Dermis microvascular lymphatic vessel endothelial cell (primary cell): ENCODE results near the gene CNOT2. TPM values are rescaled to one million over a fixed set of nuclear protein-coding genes. Genes with fewer than 3 reads are reported as not detected.

Experiments used
- total RNA-seq: library from RNA; depleted of rRNA; stranded (reverse); fragments of >200 nt; gene quantifications from 2 replicates; pipeline ENCODE4 v1.2.1, GENCODE V29; 2014

The CNOT2 gene
- total RNA-seq, 1 donor from 2014 or later, result 81.9 TPM

Other genes starting within 250 kb of the CNOT2 start
- gene KCNMB4, start 122.9 kb downstream of the CNOT2 start, total RNA-seq, result 0.39 and 0.51 TPM in 2 replicates